Effector memory CD8-positive, alpha-beta T cell (primary cell): ENCODE data around the gene ALDOC.

ENCODE experiments used
- ATAC-seq: fragments of 150-1000 bp; cut with Tn5 transposase; replicated peaks from 2 replicates; pipeline ENCODE4 v1.10.0; 2021; ENCODE audit warnings: mild to moderate bottlenecking, moderate library complexity
- DNase-seq, 3 experiments: peaks; one replicate each; pipeline ENCODE4 v3.0.0; 2021
- H3K27ac Mint-ChIP-seq, 2 donors: one replicate each; pipeline ENCODE4 v1.8.0; 2022; ENCODE audit warnings: mild to moderate bottlenecking in 2 of 2, mixed read lengths in 2 of 2, moderate library complexity in 2 of 2
- H3K27me3 Mint-ChIP-seq, 2 donors: one replicate each; pipeline ENCODE4 v1.8.0; 2022; ENCODE audit warnings: mixed read lengths in 2 of 2
- H3K36me3 Mint-ChIP-seq: one replicate; pipeline ENCODE4 v1.8.0; 2022; ENCODE audit warnings: mild to moderate bottlenecking, moderate library complexity, mixed read lengths; ENCODE audit not compliant: insufficient read depth
- H3K4me1 Mint-ChIP-seq, 2 donors: one replicate each; pipeline ENCODE4 v1.8.0; 2022; ENCODE audit warnings: low read depth in 2 of 2, mixed read lengths in 2 of 2
- H3K4me3 Mint-ChIP-seq, 2 donors: one replicate each; pipeline ENCODE4 v1.8.0; 2022; ENCODE audit warnings: mild to moderate bottlenecking in 2 of 2, mixed read lengths in 2 of 2, moderate library complexity in 2 of 2
- H3K9me3 Mint-ChIP-seq, 2 donors: one replicate each; pipeline ENCODE4 v1.8.0; 2022; ENCODE audit warnings: mixed read lengths in 2 of 2

The ALDOC gene

DNA sequence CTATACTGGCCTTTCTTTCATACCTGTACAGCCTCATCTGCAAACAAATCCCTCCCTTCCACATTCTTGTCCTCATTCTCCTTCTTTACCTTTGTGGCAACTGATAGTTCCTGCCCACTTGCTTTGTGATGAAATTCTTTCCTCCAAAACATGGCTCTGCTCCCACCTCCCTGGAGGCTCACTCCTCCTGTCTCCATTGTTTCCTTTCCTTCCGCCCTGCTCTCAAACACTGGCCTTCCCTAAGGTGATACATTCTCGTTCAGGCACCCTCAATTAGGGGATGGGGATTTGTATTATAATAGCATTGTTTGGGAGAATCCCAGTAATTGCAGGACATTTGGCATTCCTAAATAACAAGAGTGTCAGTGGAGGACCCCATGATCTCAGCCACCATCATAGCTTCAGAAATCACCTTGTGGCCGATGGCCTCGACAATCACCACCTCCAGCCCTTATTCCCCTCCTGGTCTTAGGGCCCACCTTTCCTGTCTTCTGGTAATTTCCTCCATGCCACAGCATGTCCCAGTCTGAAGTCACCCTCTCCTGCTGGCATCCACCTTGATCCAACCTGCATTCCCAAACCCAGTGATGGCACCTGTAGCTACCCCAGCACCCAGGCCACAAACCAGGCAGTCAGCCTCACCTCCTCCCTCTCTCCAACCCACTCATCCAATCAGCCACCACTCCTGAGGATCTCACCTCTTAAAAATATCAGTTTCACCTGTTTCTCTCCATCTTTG is 32.1 kb downstream of the ALDOC start:
- Mint-ChIP-seq H3K9me3 (no peaks in the 10 kb centered on the region), H3K27ac (peak overlapping the region in 1 of 2 donors; percentile 44), H3K36me3 (peaks cover 3% of the 10 kb centered on the region), H3K4me3 (no peak overlapping the region), H3K4me1 (peaks cover 19% of the 10 kb centered on the region in 2 donors), H3K27me3 (no peaks in the 10 kb centered on the region)
- no peak for DNase-seq
- ATAC-seq = no peak

- DNase-seq = no peak
- H3K27ac Mint-ChIP-seq = no peak overlapping the region
- no peaks in the 10 kb centered on the region for H3K27me3 Mint-ChIP-seq
- H3K9me3 Mint-ChIP-seq = no peaks in the 10 kb centered on the region
- no peaks in the 10 kb centered on the region for H3K36me3 Mint-ChIP-seq
- no peak for ATAC-seq
- H3K4me1 Mint-ChIP-seq = peaks cover 0 to 3% of the 10 kb centered on the region in 2 donors
- H3K4me3 Mint-ChIP-seq = no peak overlapping the region
Observed at GRCh38 chr17:28541439-28541838, 35.3 kb downstream of the ALDOC start.

GRCh38 chr17:28540231-28540630 is 36.5 kb downstream of the ALDOC start:
- Mint-ChIP-seq H3K27me3 (no peaks in the 10 kb centered on the region), H3K9me3 (no peaks in the 10 kb centered on the region), H3K36me3 (no peaks in the 10 kb centered on the region), H3K27ac (no peak overlapping the region), H3K4me3 (no peak overlapping the region), H3K4me1 (no peaks in the 10 kb centered on the region)
- DNase-seq (no peak), ATAC-seq (no peak)

DNA sequence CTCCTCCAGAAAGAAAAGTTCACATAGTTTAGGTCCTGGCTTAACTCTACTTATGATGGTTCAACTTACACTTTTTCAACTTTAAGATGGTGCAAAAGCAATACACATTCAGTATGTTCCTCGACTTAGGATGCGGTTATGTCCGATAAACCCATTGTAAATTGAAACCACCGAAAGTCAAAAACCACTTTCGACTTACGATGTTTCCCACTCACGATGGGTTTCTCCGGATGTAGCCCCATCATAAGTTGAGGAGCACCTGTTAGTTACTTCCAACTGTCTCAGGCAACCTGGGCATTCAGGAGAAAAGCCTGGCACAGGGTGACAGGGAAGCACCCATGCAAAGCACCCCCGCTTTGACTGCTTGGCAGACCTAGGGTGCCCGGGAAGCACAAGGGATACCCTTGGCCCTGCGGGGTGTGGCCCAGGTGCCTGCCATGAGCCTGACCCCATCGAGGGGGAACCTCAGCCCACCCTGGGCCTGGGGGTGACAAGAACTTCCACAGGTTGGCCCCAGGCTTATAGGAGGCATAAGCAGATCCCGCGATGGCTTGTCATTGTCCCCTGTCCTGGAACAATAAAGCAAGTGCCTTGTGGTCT is 38.3 kb downstream of the ALDOC start:
- ATAC-seq (no peak), DNase-seq (no peak)
- Mint-ChIP-seq H3K4me3 (no peak overlapping the region), H3K27ac (no peak overlapping the region), H3K27me3 (no peaks in the 10 kb centered on the region), H3K36me3 (no peaks in the 10 kb centered on the region), H3K9me3 (no peaks in the 10 kb centered on the region), H3K4me1 (no peaks in the 10 kb centered on the region)

- no peak overlapping the region for H3K4me3 Mint-ChIP-seq
- H3K9me3 Mint-ChIP-seq = no peaks in the 10 kb centered on the region
- H3K36me3 Mint-ChIP-seq = no peaks in the 10 kb centered on the region
- H3K27me3 Mint-ChIP-seq = no peaks in the 10 kb centered on the region
- H3K27ac Mint-ChIP-seq = no peak overlapping the region
- DNase-seq (no peak), ATAC-seq (no peak)
- no peaks in the 10 kb centered on the region for H3K4me1 Mint-ChIP-seq
Observed at GRCh38 chr17:28537219-28537610, 39.5 kb downstream of the ALDOC start.

GRCh38 chr17:28536532-28537218 is 40.0 kb downstream of the ALDOC start:
- DNase-seq (no peak), ATAC-seq (no peak)
- Mint-ChIP-seq H3K27ac (no peak overlapping the region), H3K9me3 (no peaks in the 10 kb centered on the region), H3K4me3 (no peak overlapping the region), H3K27me3 (peaks cover 1 to 2% of the 10 kb centered on the region in 2 donors), H3K4me1 (no peaks in the 10 kb centered on the region), H3K36me3 (no peaks in the 10 kb centered on the region)

GRCh38 chr17:28534740-28535375 is 41.8 kb downstream of the ALDOC start:
- Mint-ChIP-seq H3K4me1 (no peaks in the 10 kb centered on the region), H3K27ac (no peak overlapping the region)
- DNase-seq = no peak

DNA sequence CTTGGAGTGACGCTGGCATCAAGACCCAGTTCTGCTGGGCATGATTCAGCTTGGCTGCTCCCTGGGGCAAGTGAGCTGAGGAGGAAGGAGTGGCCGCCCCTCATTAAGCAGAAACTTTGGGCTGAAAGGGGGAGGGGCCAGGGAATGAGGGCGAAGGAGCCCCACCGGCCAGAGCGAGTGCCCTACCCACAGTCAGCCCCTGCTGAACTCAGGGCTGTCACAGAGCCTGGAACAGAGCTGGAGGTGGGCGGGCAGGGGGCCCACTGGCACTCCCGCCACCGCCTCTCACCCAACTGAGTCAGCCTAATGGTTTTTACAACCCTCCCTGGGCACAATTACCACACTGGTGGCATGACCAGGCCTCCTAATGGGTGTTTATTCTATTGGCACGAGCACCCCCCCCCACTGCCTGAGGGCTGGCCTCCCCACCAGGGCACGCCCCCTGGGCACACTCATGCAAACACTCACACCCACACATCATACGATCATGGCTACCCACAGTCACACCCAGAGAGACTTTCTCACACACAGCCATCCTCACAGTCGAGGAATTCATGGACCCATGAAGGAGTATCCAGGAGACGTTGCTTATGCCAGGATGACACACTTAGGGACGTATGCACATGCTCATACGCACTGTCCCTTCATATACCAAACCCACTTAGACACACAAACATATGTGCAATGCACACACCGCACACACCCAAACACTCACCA is 43.4 kb downstream of the ALDOC start:
- no peaks in the 10 kb centered on the region for H3K4me1 Mint-ChIP-seq
- H3K27ac Mint-ChIP-seq = no peak overlapping the region
- H3K9me3 Mint-ChIP-seq = no peaks in the 10 kb centered on the region
- DNase-seq (no peak), ATAC-seq (no peak)
- no peaks in the 10 kb centered on the region for H3K36me3 Mint-ChIP-seq
- H3K27me3 Mint-ChIP-seq = peaks cover 5 to 15% of the 10 kb centered on the region in 2 donors
- no peak overlapping the region for H3K4me3 Mint-ChIP-seq

More at GRCh38 chr17:28534740-28535375, 41.8 kb downstream of the ALDOC start:
- no peaks in the 10 kb centered on the region for H3K9me3 Mint-ChIP-seq
- H3K36me3 Mint-ChIP-seq = no peaks in the 10 kb centered on the region
- peaks cover 5 to 15% of the 10 kb centered on the region in 2 donors for H3K27me3 Mint-ChIP-seq
- no peak for ATAC-seq
- H3K4me3 Mint-ChIP-seq = no peak overlapping the region

DNA sequence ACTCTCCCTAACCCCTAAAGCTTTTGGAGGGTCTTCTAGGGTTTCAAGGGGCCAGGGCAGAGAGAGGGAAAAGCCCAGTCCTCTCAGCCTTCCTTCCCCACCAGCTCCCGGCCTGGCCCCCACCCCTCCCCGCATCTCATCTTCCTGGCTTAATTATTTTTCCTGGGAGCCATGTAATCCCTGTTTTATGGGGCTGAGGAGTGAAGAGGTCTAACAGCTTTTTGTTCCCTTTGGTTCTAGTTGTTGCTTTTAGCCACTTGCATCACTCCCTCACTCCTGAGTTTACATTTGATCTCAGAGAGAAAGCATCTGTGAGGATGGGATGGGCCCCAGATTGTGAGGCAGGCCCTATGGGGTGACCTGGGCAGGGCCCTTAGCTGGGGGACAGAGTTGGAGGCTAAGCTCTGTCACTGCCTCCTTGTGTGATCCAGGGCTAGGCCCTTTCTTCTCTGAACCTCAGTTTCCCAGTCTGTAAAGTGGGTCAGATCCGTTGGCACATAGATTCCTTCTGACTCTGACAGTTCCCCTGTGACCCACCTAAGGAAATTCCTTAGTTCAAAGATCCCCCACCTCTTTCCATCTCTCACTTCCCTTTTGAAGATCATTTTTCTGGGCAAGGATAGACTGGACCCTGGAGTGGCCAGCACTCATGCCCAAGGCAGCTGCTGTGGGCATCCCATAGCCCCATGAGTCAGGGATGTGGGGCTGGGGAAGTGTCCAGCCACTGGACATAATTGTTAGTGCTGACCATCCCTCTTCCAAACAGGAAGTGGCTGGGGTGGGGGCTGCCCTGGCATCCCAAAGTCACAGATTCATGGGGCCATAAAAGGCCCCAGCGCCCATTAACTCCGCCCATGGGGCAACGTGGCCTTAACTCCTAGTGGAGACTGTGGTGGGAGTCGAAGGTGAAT is 44.4 kb downstream of the ALDOC start:
- Mint-ChIP-seq H3K27ac (no peak overlapping the region), H3K4me1 (no peaks in the 10 kb centered on the region), H3K9me3 (no peaks in the 10 kb centered on the region), H3K36me3 (no peaks in the 10 kb centered on the region), H3K4me3 (no peak overlapping the region), H3K27me3 (peaks cover 5 to 15% of the 10 kb centered on the region in 2 donors)
- DNase-seq = no peak
- ATAC-seq = no peak

DNA sequence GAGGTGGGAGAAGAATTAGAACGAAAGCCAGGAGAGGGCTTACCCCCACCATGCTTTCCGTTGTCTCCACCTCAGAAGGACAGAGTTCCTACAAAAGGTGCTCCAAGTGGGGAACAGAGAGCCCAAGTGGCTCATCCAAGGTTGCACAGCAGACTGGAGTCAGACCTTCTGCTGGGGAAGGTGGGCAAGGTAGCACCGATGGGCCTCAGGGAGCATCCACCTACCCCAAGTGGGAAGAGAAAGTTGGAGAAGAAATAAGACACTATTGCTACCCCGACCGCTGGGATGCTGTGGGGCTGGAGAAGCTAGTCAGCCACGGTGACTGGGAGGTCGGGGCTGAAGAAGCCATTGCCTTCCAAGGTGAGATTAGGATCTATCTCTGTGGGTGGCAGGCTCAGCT is 45.8 kb downstream of the ALDOC start:
- H3K27me3 Mint-ChIP-seq = peaks cover 5 to 15% of the 10 kb centered on the region in 2 donors
- no peak overlapping the region for H3K27ac Mint-ChIP-seq
- no peak overlapping the region for H3K4me3 Mint-ChIP-seq
- H3K4me1 Mint-ChIP-seq = no peaks in the 10 kb centered on the region
- no peaks in the 10 kb centered on the region for H3K9me3 Mint-ChIP-seq
- no peak for DNase-seq
- ATAC-seq = no peak
- H3K36me3 Mint-ChIP-seq = no peaks in the 10 kb centered on the region

- DNase-seq (no peak), ATAC-seq (no peak)
- peaks cover 5 to 15% of the 10 kb centered on the region in 2 donors for H3K27me3 Mint-ChIP-seq
- no peak overlapping the region for H3K4me3 Mint-ChIP-seq
- H3K9me3 Mint-ChIP-seq = no peaks in the 10 kb centered on the region
- H3K27ac Mint-ChIP-seq = no peak overlapping the region
- H3K4me1 Mint-ChIP-seq = no peaks in the 10 kb centered on the region
- no peaks in the 10 kb centered on the region for H3K36me3 Mint-ChIP-seq
Observed at GRCh38 chr17:28530250-28530649, 46.4 kb downstream of the ALDOC start.

DNA sequence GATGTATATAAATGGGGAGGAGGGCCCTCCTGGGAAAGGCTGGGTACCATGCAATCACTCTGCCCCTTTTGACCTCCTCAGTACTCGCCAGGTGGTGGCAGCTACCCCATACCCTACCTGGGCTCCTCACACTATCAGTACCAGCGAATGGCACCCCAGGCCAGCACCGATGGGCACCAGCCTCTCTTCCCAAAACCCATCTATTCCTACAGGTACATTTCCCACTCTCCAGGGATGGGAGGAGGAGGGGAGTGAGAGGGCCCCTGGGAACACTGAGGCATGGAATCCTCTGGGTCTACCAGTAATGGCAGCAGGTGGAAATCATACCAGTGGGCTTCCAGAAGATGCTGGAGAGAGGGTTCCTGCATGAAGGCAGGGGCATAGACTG is 47.7 kb downstream of the ALDOC start:
- ATAC-seq (no peak), DNase-seq (no peak)
- H3K9me3 Mint-ChIP-seq = no peaks in the 10 kb centered on the region
- H3K4me3 Mint-ChIP-seq = no peak overlapping the region
- no peak overlapping the region for H3K27ac Mint-ChIP-seq
- no peaks in the 10 kb centered on the region for H3K36me3 Mint-ChIP-seq
- H3K4me1 Mint-ChIP-seq = no peaks in the 10 kb centered on the region
- peaks cover 5 to 15% of the 10 kb centered on the region in 2 donors for H3K27me3 Mint-ChIP-seq
